ENCODE data around the gene PDZD4. TPM values are rescaled to one million over a fixed set of nuclear protein-coding genes. Genes with fewer than 3 reads are reported as not detected.

PDZD4 gene
- total RNA-seq, 2 experiments from 2014 or later, result 0.10 to 0.16 TPM

DNA sequence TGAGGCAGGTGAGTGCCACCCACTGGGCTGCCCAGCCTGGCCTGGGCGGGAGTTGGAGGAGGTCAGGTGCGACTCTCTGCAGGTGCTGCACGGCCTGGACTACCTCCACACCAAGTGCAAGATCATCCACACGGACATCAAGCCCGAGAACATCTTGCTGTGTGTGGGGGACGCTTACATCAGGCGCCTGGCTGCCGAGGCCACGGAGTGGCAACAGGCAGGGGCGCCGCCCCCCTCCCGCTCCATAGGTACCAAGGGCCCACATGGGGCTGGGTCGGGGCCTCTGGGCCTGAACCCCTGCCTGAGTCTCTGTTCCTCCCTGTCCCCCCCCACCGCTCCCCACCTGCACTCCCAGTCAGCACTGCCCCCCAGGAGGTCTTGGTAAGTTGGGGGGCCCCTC is 47.5 kb downstream of the PDZD4 start:
- no peak overlapping the region for H3K27ac Mint-ChIP-seq
- POLR2A ChIA-PET, result no interaction called here
- ATAC-seq, result no peak
- no peaks in the 10 kb centered on the region for H3K9me3 Mint-ChIP-seq (ENCODE audit: insufficient read depth)
- no peak overlapping the region for H3K4me3 Mint-ChIP-seq
- H3K36me3 Mint-ChIP-seq (ENCODE audit: low read depth), result peaks cover 8% of the 10 kb centered on the region
- CTCF ChIA-PET, result interaction anchor here (1.3 kb wide), 1 partner anchor 19 kb away, joined by 3 read pairs; the partner anchor contains the start of gene PLXNB3
- H3K27me3 Mint-ChIP-seq (ENCODE audit: low read depth), result peaks cover 6% of the 10 kb centered on the region
- no peak for DNase-seq
- H3K4me1 Mint-ChIP-seq (ENCODE audit: low read depth), result peaks cover 7% of the 10 kb centered on the region

GRCh38 chrX:153782313-153782712 is 48.0 kb downstream of the PDZD4 start:
- ATAC-seq (no peak), DNase-seq (no peak)
- Mint-ChIP-seq H3K4me3 (no peak overlapping the region), H3K4me1 (ENCODE audit: low read depth) (peaks cover 7% of the 10 kb centered on the region), H3K9me3 (ENCODE audit: insufficient read depth) (no peaks in the 10 kb centered on the region), H3K27ac (no peak overlapping the region), H3K36me3 (ENCODE audit: low read depth) (peaks cover 7% of the 10 kb centered on the region), H3K27me3 (ENCODE audit: low read depth) (peaks cover 6% of the 10 kb centered on the region)
- CTCF ChIA-PET, result no interaction called here
- POLR2A ChIA-PET, result no interaction called here

- peaks cover 6% of the 10 kb centered on the region for H3K27me3 Mint-ChIP-seq (ENCODE audit: low read depth)
- no peak for DNase-seq
- ATAC-seq, result no peak
- H3K4me1 Mint-ChIP-seq (ENCODE audit: low read depth), result peaks cover 7% of the 10 kb centered on the region
- CTCF ChIA-PET, result no interaction called here
- no peak overlapping the region for H3K27ac Mint-ChIP-seq
- H3K9me3 Mint-ChIP-seq (ENCODE audit: insufficient read depth), result no peaks in the 10 kb centered on the region
- H3K36me3 Mint-ChIP-seq (ENCODE audit: low read depth), result peaks cover 4% of the 10 kb centered on the region
- POLR2A ChIA-PET, result no interaction called here
- H3K4me3 Mint-ChIP-seq, result no peak overlapping the region
These were observed 48.8 kb downstream of the PDZD4 start for GRCh38 chrX:153781428-153782047.

DNA sequence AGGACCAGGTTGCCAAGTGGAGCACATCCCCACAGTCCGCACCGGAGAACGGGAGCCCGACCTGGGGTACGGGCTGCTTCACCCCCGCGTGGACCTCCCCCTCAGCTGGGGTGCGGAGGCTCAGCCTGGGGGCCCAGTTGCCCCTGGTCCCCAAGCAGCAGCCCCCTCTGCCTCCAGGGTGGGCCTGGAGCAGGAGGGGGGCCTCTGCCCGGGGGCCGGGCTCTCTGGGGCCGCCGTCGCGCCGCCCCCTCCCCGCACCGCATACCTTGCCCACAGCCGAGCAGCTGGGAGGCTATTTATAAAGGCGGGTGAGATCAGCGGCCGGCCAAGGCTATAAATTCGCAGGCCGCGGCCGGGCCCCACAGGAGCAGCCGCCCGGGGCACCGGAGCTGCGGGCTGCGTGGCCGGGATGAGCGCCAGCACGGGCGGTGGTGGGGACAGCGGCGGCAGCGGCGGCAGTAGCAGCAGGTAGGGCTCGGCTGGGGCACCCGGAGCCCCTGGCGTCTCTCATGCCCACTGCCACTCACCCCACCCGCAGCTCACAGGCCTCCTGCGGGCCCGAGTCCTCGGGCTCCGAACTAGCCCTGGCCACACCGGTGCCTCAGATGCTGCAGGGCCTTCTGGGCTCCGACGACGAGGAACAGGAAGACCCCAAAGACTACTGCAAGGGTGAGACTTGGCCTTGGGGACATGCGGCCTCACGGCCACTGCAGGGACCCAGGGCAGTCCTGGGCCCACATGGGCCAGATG is 49.5 kb downstream of the PDZD4 start, which contains the start of gene SRPK3:
SRPK3 (plus strand) TSS at position 364 of the 750 bp plus-strand sequence; CDS start at position 410, 46 bp downstream.
- DNase-seq (no peak), ATAC-seq (peak; percentile 18)
- ChIA-PET POLR2A (no interaction called here), CTCF (no interaction called here)
- no peaks in the 10 kb centered on the region for H3K9me3 Mint-ChIP-seq (ENCODE audit: insufficient read depth)
- peaks cover 7% of the 10 kb centered on the region for H3K4me1 Mint-ChIP-seq (ENCODE audit: low read depth)
- H3K4me3 Mint-ChIP-seq, result no peak within 1 kb of the TSS
- peaks cover 6% of the 10 kb centered on the region for H3K27me3 Mint-ChIP-seq (ENCODE audit: low read depth)
- H3K27ac Mint-ChIP-seq, result no peak within 1 kb of the TSS
- no peaks in the 10 kb centered on the region for H3K36me3 Mint-ChIP-seq (ENCODE audit: low read depth)

GRCh38 chrX:153779891-153780677 is 50.3 kb downstream of the PDZD4 start:
- Mint-ChIP-seq H3K4me3 (no peak overlapping the region), H3K4me1 (ENCODE audit: low read depth) (peaks cover 7% of the 10 kb centered on the region), H3K27me3 (ENCODE audit: low read depth) (peaks cover 6% of the 10 kb centered on the region), H3K27ac (no peak overlapping the region), H3K36me3 (ENCODE audit: low read depth) (no peaks in the 10 kb centered on the region), H3K9me3 (ENCODE audit: insufficient read depth) (no peaks in the 10 kb centered on the region)
- POLR2A ChIA-PET, result no interaction called here
- DNase-seq (no peak), ATAC-seq (no peak)
- CTCF ChIA-PET, result no interaction called here

- no peak overlapping the region for H3K27ac Mint-ChIP-seq
- ChIA-PET CTCF (interaction anchor here (0.6 to 1.1 kb wide), 3 partner anchors 11 to 248 kb away, joined by 3 to 4 read pairs (median 3); partner anchors contain the start of genes IDH3G and SSR4), POLR2A (no interaction called here)
- no peaks in the 10 kb centered on the region for H3K36me3 Mint-ChIP-seq (ENCODE audit: low read depth)
- no peak overlapping the region for H3K4me3 Mint-ChIP-seq
- H3K4me1 Mint-ChIP-seq (ENCODE audit: low read depth), result peaks cover 7% of the 10 kb centered on the region
- H3K9me3 Mint-ChIP-seq (ENCODE audit: insufficient read depth), result no peaks in the 10 kb centered on the region
- ATAC-seq, result no peak
- peaks cover 6% of the 10 kb centered on the region for H3K27me3 Mint-ChIP-seq (ENCODE audit: low read depth)
- no peak for DNase-seq
These were observed 51.7 kb downstream of the PDZD4 start for GRCh38 chrX:153778684-153779101.

DNA sequence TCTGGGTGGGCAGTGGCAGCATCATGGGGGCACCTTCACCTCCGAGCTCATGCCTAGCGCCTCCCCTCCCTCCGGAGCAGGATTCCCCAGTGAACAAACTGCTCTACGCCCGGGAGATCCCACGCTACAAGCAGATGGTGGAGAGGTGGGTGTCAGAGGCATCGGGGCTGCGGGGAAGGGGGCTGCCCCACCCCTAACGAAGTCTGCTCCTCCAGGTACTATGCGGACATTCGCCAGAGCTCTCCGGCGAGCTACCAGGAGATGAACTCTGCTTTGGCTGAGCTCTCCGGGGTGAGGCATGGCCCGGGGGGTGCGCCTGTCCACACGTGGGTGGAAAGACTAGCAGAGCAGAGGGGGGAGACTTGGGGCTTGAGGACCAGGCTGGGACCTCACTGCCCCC is 52.2 kb downstream of the PDZD4 start:
- no peaks in the 10 kb centered on the region for H3K9me3 Mint-ChIP-seq (ENCODE audit: insufficient read depth)
- H3K4me1 Mint-ChIP-seq (ENCODE audit: low read depth), result peaks cover 7% of the 10 kb centered on the region
- ATAC-seq (no peak), DNase-seq (no peak)
- H3K27me3 Mint-ChIP-seq (ENCODE audit: low read depth), result peaks cover 6% of the 10 kb centered on the region
- CTCF ChIA-PET, result interaction anchor here (1.0 to 1.1 kb wide), 2 partner anchors 10 to 16 kb away, joined by 3 to 4 read pairs; partner anchors contain the start of genes IDH3G and SSR4
- no peak overlapping the region for H3K27ac Mint-ChIP-seq
- H3K36me3 Mint-ChIP-seq (ENCODE audit: low read depth), result no peaks in the 10 kb centered on the region
- H3K4me3 Mint-ChIP-seq, result no peak overlapping the region
- POLR2A ChIA-PET, result no interaction called here

DNA sequence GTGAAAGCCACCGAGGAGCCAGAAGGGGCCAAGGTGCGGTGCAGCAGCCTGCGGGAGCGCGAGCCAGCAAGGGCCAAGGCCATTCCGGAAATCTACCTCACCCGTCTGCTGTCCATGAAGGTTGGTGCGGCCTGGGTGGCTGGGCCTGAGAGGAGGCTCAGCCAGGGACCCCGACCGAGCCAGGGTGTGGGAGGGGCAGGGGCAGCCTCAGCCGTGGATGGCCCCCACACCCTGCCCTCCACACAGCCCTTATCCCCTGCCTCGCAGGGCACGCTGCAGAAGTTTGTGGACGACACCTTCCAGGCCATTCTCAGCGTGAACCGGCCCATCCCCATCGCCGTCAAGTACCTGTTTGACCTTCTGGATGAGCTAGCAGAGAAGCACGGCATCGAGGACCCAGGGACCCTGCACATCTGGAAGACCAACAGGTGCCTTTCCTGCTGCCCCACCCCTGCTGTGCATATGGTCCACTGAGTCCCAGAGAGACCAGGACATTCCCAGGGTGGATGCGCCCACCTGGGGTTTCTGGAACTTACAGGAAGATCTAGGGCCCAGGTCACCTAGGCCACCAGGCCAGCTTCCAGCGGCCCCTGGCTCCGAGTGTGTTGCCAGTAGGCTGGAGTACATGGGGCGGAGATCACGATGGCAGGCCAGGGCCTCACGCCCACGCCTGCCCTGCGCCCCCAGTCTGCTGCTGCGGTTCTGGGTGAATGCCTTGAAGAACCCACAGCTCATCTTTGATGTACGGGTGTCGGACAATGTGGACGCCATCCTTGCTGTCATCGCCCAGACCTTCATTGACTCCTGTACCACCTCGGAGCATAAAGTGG is 52.9 kb downstream of the PDZD4 start:
- Mint-ChIP-seq H3K36me3 (ENCODE audit: low read depth) (no peaks in the 10 kb centered on the region), H3K27ac (no peak overlapping the region), H3K9me3 (ENCODE audit: insufficient read depth) (no peaks in the 10 kb centered on the region), H3K4me3 (no peak overlapping the region), H3K4me1 (ENCODE audit: low read depth) (peaks cover 7% of the 10 kb centered on the region), H3K27me3 (ENCODE audit: low read depth) (peaks cover 6% of the 10 kb centered on the region)
- ATAC-seq, result no peak
- ChIA-PET CTCF (no interaction called here), POLR2A (no interaction called here)
- no peak for DNase-seq

GRCh38 chrX:153776611-153777045 is 53.7 kb downstream of the PDZD4 start:
- ChIA-PET CTCF (no interaction called here), POLR2A (no interaction called here)
- Mint-ChIP-seq H3K27me3 (ENCODE audit: low read depth) (peaks cover 6% of the 10 kb centered on the region), H3K4me1 (ENCODE audit: low read depth) (peaks cover 7% of the 10 kb centered on the region), H3K4me3 (no peak overlapping the region), H3K27ac (no peak overlapping the region), H3K36me3 (ENCODE audit: low read depth) (no peaks in the 10 kb centered on the region), H3K9me3 (ENCODE audit: insufficient read depth) (no peaks in the 10 kb centered on the region)
- ATAC-seq (no peak), DNase-seq (no peak)

GRCh38 chrX:153776120-153776599 is 54.2 kb downstream of the PDZD4 start:
- H3K9me3 Mint-ChIP-seq (ENCODE audit: insufficient read depth), result no peaks in the 10 kb centered on the region
- no peaks in the 10 kb centered on the region for H3K36me3 Mint-ChIP-seq (ENCODE audit: low read depth)
- peaks cover 7% of the 10 kb centered on the region for H3K4me1 Mint-ChIP-seq (ENCODE audit: low read depth)
- no peak overlapping the region for H3K27ac Mint-ChIP-seq
- peaks cover 6% of the 10 kb centered on the region for H3K27me3 Mint-ChIP-seq (ENCODE audit: low read depth)
- DNase-seq (no peak), ATAC-seq (no peak)
- H3K4me3 Mint-ChIP-seq, result no peak overlapping the region
- ChIA-PET CTCF (no interaction called here), POLR2A (no interaction called here)
